CD4-positive, CD25-positive, alpha-beta regulatory T cell (primary cell): ENCODE measurements around the gene DENND6B. TPM values are rescaled to one million over a fixed set of nuclear protein-coding genes. Genes with fewer than 3 reads are reported as not detected.

Experiments
- ATAC-seq, 2 donors: fragments of 150-1000 bp; cut with Tn5 transposase; one replicate each; pipeline ENCODE4 v1.10.0; 2021; ENCODE audit warnings: low read depth in 2 of 2, moderate number of reproducible peaks in 2 of 2, moderate library complexity in 1 of 2
- DNase-seq, 3 donors: peaks; one replicate each; pipeline versions ENCODE4 v3.0.0 to v3.0.0-alpha.2; 2012 to 2022; ENCODE audit warnings: mixed read lengths in 1 of 3
- H3K27ac ChIP-seq: one replicate; pipeline ENCODE4 v1.7.0; 2013; ENCODE audit warnings: mild to moderate bottlenecking, low read length; ENCODE audit not compliant: insufficient read depth, poor library complexity, severe bottlenecking
- H3K27me3 ChIP-seq: one replicate; pipeline ENCODE4 v1.7.0; 2013; ENCODE audit warnings: low read length; ENCODE audit not compliant: control insufficient read depth, insufficient read depth
- H3K36me3 ChIP-seq: one replicate; pipeline ENCODE4 v1.7.0; 2013; ENCODE audit warnings: mild to moderate bottlenecking, low read length, moderate library complexity; ENCODE audit not compliant: control insufficient read depth, insufficient read depth
- H3K4me1 ChIP-seq: 2 replicates; pipeline ENCODE4 v1.7.0; 2013; ENCODE audit warnings: mild to moderate bottlenecking, low read length; ENCODE audit not compliant: insufficient read depth, control insufficient read depth, poor library complexity, severe bottlenecking
- H3K4me3 ChIP-seq: one replicate; pipeline ENCODE4 v1.7.0; 2013; ENCODE audit warnings: low read depth, mild to moderate bottlenecking, low read length, moderate library complexity
- H3K9me3 ChIP-seq, 2 experiments: 1 replicate in 1 of 2; 2 replicates in 1 of 2; pipeline ENCODE4 v1.7.0; 2013; ENCODE audit warnings: low read length in 2 of 2, mild to moderate bottlenecking in 1 of 2, moderate library complexity in 1 of 2; ENCODE audit not compliant: control insufficient read depth in 2 of 2
- H3K27ac Mint-ChIP-seq, 3 donors: one replicate each; pipeline ENCODE4 v1.8.0; 2020 to 2022; ENCODE audit warnings: mild to moderate bottlenecking in 3 of 3, mixed read lengths in 3 of 3, moderate library complexity in 2 of 3
- H3K27me3 Mint-ChIP-seq: one replicate; pipeline ENCODE4 v1.8.0; 2022; ENCODE audit warnings: mild to moderate bottlenecking, mixed read lengths
- H3K36me3 Mint-ChIP-seq: one replicate; pipeline ENCODE4 v1.8.0; 2020; ENCODE audit warnings: mixed read lengths
- H3K4me1 Mint-ChIP-seq, 4 donors: one replicate each; pipeline ENCODE4 v1.8.0; 2020 to 2022; ENCODE audit warnings: mixed read lengths in 4 of 4, mild to moderate bottlenecking in 1 of 4
- H3K4me3 Mint-ChIP-seq, 4 donors: one replicate each; pipeline ENCODE4 v1.8.0; 2020 to 2022; ENCODE audit warnings: mild to moderate bottlenecking in 4 of 4, mixed read lengths in 4 of 4, moderate library complexity in 3 of 4
- H3K9me3 Mint-ChIP-seq, 7 donors: one replicate each; pipeline ENCODE4 v1.8.0; 2020 to 2022; ENCODE audit warnings: mixed read lengths in 7 of 7, mild to moderate bottlenecking in 3 of 7, moderate library complexity in 2 of 7
- polyA plus RNA-seq, 4 donors: library from polyadenylated mRNA; unstranded; fragments of 300-500 nt; fragmentation: Illumina TruSeq; gene quantifications; one replicate each; pipeline ENCODE4 v1.2.3, GENCODE V29; 2021
- total RNA-seq: library from RNA; stranded (reverse); gene quantifications from one replicate; pipeline ENCODE4 v1.2.3, GENCODE V29; 2022

DENND6B gene
- total and polyA plus RNA-seq, 5 donors from 2014 or later = 0.48 to 2.1 (median 0.56) TPM

DNA sequence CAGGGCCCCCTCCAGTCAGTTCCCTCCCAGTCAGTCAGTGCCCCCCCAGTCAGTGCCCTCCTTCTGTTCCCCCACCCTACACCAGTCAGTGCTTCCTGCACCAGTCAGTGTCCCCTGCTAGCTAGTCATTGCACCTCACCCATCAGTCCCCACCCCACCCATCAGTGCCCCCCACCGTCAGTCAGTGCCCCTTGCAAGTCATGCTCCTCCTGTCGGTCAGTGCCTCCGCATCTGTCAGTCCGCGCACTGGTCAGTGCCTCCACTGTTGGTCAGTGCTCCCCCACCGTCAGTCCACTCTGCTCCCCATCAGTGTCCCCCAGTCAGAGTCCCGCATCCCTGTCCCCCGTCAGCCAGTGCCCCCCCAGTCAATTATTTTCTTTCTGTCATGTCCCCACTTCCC lies 19.7 kb upstream of the DENND6B start:
- no peaks in the 10 kb centered on the region for H3K36me3 ChIP-seq
- ATAC-seq (no peak), DNase-seq (no peak)
- H3K27ac ChIP-seq = peak overlapping the region; percentile 23
- H3K4me3 ChIP-seq = no peak overlapping the region
- H3K9me3 ChIP-seq = no peaks in the 10 kb centered on the region
- no peaks in the 10 kb centered on the region for H3K27me3 Mint-ChIP-seq
- peaks cover 35% of the 10 kb centered on the region for H3K4me1 ChIP-seq
- H3K9me3 Mint-ChIP-seq = no peaks in the 10 kb centered on the region
- H3K27me3 ChIP-seq = no peaks in the 10 kb centered on the region
- peak overlapping the region in 1 of 4 donors; percentile 16 for H3K4me3 Mint-ChIP-seq
- peaks cover 0 to 8% (median 7%) of the 10 kb centered on the region in 4 donors for H3K4me1 Mint-ChIP-seq
- H3K27ac Mint-ChIP-seq = no peak overlapping the region
- no peaks in the 10 kb centered on the region for H3K36me3 Mint-ChIP-seq

GRCh38 chr22:50343541-50343935 lies 16.7 kb upstream of the DENND6B start:
- DNase-seq (no peak), ATAC-seq (peak in 1 of 2 donors; percentile 4)
- Mint-ChIP-seq H3K9me3 (no peaks in the 10 kb centered on the region), H3K4me3 (no peak overlapping the region), H3K36me3 (no peaks in the 10 kb centered on the region), H3K4me1 (peaks cover 0 to 12% (median 7%) of the 10 kb centered on the region in 4 donors), H3K27me3 (no peaks in the 10 kb centered on the region), H3K27ac (no peak overlapping the region)
- peaks cover 35% of the 10 kb centered on the region for H3K4me1 ChIP-seq
- no peaks in the 10 kb centered on the region for H3K27me3 ChIP-seq
- H3K27ac ChIP-seq = peak overlapping the region; percentile 91
- H3K4me3 ChIP-seq = no peak overlapping the region
- H3K36me3 ChIP-seq = peaks cover 2% of the 10 kb centered on the region
- H3K9me3 ChIP-seq = no peaks in the 10 kb centered on the region

GRCh38 chr22:50342651-50343540 lies 16.1 kb upstream of the DENND6B start, which contains the start of gene PPP6R2:
Gene PPP6R2, plus strand, starts transcription at chr22:50343327. Its CDS starts 50,582 bp downstream, at chr22:50393909.
- peak within 1 kb of the TSS; percentile 91 for H3K27ac ChIP-seq
- H3K27ac Mint-ChIP-seq = peak within 1 kb of the TSS; percentile 83 to 95 (median 95)
- no peaks in the 10 kb centered on the region for H3K27me3 Mint-ChIP-seq
- no peaks in the 10 kb centered on the region for H3K9me3 ChIP-seq
- H3K4me3 Mint-ChIP-seq = peak within 1 kb of the TSS; percentile 90 to 98 (median 92)
- no peaks in the 10 kb centered on the region for H3K27me3 ChIP-seq
- DNase-seq = peak; percentile 82 to 86 (median 82)
- H3K36me3 Mint-ChIP-seq = no peaks in the 10 kb centered on the region
- H3K36me3 ChIP-seq = peaks cover 2% of the 10 kb centered on the region
- no peaks in the 10 kb centered on the region for H3K9me3 Mint-ChIP-seq
- H3K4me3 ChIP-seq = peak within 1 kb of the TSS; percentile 83
- ATAC-seq = peak; percentile 80 to 84
- peaks cover 35% of the 10 kb centered on the region for H3K4me1 ChIP-seq
- H3K4me1 Mint-ChIP-seq = peaks cover 0 to 12% (median 7%) of the 10 kb centered on the region in 4 donors

- no peaks in the 10 kb centered on the region for H3K36me3 Mint-ChIP-seq
- peak; percentile 79 to 88 (median 87) for DNase-seq
- peak overlapping the region; percentile 91 for H3K27ac ChIP-seq
- H3K4me3 Mint-ChIP-seq = peak overlapping the region; percentile 90 to 98 (median 92)
- H3K27me3 ChIP-seq = no peaks in the 10 kb centered on the region
- ATAC-seq = peak; percentile 59 to 62
- H3K27ac Mint-ChIP-seq = peak overlapping the region; percentile 83 to 95 (median 95)
- H3K4me3 ChIP-seq = peak overlapping the region; percentile 83
- no peaks in the 10 kb centered on the region for H3K9me3 ChIP-seq
- peaks cover 28% of the 10 kb centered on the region for H3K4me1 ChIP-seq
- H3K9me3 Mint-ChIP-seq = no peaks in the 10 kb centered on the region
- H3K36me3 ChIP-seq = peaks cover 2% of the 10 kb centered on the region
- no peaks in the 10 kb centered on the region for H3K27me3 Mint-ChIP-seq
- peaks cover 0 to 12% (median 7%) of the 10 kb centered on the region in 4 donors for H3K4me1 Mint-ChIP-seq
Measured at GRCh38 chr22:50341977-50342650, 15.3 kb upstream of the DENND6B start.

DNA sequence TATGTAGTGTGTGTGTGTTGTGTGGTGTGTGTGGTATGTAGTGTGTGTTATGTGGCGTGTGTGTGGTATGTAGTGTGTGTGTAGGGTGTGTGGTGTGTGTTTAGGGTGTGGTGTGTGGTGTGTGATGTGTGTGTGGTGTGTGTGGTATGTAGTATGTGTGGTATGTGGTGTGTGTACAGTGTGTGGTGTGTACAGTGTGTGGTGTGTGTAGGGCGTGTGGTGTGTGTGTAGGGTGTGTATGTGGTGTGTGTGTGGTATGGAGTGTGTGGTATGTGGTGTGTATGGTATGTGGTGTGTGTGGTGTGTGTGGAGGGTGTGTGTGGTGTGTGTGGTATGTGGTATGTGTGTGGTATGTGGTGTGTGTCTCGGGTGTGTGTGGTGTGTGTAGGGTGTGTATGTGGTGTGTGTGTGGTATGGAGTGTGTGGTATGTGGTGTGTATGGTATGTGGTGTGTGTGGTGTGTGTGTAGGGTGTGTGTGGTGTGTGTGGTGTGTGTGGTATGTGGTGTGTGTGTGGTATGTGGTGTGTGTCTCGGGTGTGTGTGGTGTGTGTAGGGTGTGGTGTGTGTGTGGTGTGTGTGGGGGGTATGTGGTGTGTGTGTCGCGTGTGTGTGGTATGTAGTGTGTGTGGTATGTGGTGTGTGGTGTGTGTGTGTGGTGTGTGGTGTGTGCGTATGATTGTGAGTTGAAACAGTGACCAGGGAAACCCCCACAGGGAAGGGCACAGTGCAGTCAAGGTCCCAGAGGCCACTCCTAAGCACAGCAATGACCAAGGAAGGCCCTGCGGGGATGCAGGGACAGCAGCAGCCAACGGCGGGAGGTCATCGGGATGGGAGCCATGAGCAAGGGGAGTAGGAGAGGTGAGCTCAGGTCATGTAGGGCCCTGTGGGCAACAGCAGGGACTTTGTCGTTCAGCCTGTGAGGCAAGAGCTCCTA lies 13.4 kb upstream of the DENND6B start:
- DNase-seq = no peak

GRCh38 chr22:50338860-50339462 lies 12.1 kb upstream of the DENND6B start:
- no peak overlapping the region for H3K27ac ChIP-seq
- no peaks in the 10 kb centered on the region for H3K9me3 ChIP-seq
- H3K36me3 ChIP-seq = peaks cover 2% of the 10 kb centered on the region
- no peak overlapping the region for H3K27ac Mint-ChIP-seq
- H3K36me3 Mint-ChIP-seq = no peaks in the 10 kb centered on the region
- no peak overlapping the region for H3K4me3 ChIP-seq
- ATAC-seq (no peak), DNase-seq (no peak)
- no peaks in the 10 kb centered on the region for H3K9me3 Mint-ChIP-seq
- no peaks in the 10 kb centered on the region for H3K27me3 ChIP-seq
- no peaks in the 10 kb centered on the region for H3K27me3 Mint-ChIP-seq
- no peak overlapping the region for H3K4me3 Mint-ChIP-seq
- H3K4me1 Mint-ChIP-seq = peaks cover 0 to 12% (median 7%) of the 10 kb centered on the region in 4 donors
- H3K4me1 ChIP-seq = peaks cover 14% of the 10 kb centered on the region

More for the DNA sequence above, 13.4 kb upstream of the DENND6B start:
- ATAC-seq = no peak
- H3K9me3 ChIP-seq = no peaks in the 10 kb centered on the region
- H3K27ac ChIP-seq = peak overlapping the region; percentile 18
- no peaks in the 10 kb centered on the region for H3K36me3 Mint-ChIP-seq
- no peaks in the 10 kb centered on the region for H3K9me3 Mint-ChIP-seq
- H3K4me1 Mint-ChIP-seq = peaks cover 0 to 12% (median 7%) of the 10 kb centered on the region in 4 donors
- H3K4me3 ChIP-seq = no peak overlapping the region
- H3K27me3 Mint-ChIP-seq = no peaks in the 10 kb centered on the region
- H3K4me1 ChIP-seq = peaks cover 14% of the 10 kb centered on the region
- no peak overlapping the region for H3K27ac Mint-ChIP-seq
- no peak overlapping the region for H3K4me3 Mint-ChIP-seq
- H3K36me3 ChIP-seq = peaks cover 2% of the 10 kb centered on the region
- no peaks in the 10 kb centered on the region for H3K27me3 ChIP-seq
